GM23338 (cell line): Measurements from ENCODE around the gene IMP3. TPM values are rescaled to one million over a fixed set of nuclear protein-coding genes. Genes with fewer than 3 reads are reported as not detected.

Experiments
- ATAC-seq: fragments of 200-7000 bp; cut with Tn5 transposase; 3 replicates; pipeline ENCODE4 v1.9.1; 2020
- DNase-seq: peaks from one replicate; pipeline ENCODE4 v3.0.0-alpha.2; 2015; ENCODE audit warnings: low spot score
- H2AFZ ChIP-seq: fragments of 200-600 bp; sonication (generic); 2 replicates; pipeline ENCODE4 v1.8.0; 2016; ENCODE audit warnings: antibody characterized with exemption, mild to moderate bottlenecking, moderate library complexity
- H3F3A ChIP-seq: fragments of 200-600 bp; sonication (generic); replicated peaks from 2 replicates; pipeline ENCODE4 v1.8.0; 2017; ENCODE audit warnings: antibody characterized with exemption, mixed run types, low read depth
- H3K27ac ChIP-seq: fragments of 200-600 bp; sonication (generic); 2 replicates; pipeline ENCODE4 v1.6.1; 2016; ENCODE audit warnings: low read depth
- H3K27me3 ChIP-seq: fragments of 200-600 bp; sonication (generic); 2 replicates; pipeline ENCODE4 v1.8.0; 2016; ENCODE audit warnings: mild to moderate bottlenecking, mixed run types, moderate library complexity; ENCODE audit not compliant: insufficient read depth
- H3K36me3 ChIP-seq: fragments of 200-600 bp; sonication (generic); 2 replicates; pipeline ENCODE4 v1.8.0; 2016; ENCODE audit warnings: mild to moderate bottlenecking; ENCODE audit not compliant: insufficient read depth
- H3K4me1 ChIP-seq: fragments of 200-600 bp; sonication (generic); 2 replicates; pipeline ENCODE4 v1.8.0; 2016; ENCODE audit warnings: mild to moderate bottlenecking, moderate library complexity; ENCODE audit not compliant: insufficient read depth
- H3K4me2 ChIP-seq: fragments of 200-600 bp; sonication (generic); 2 replicates; pipeline ENCODE4 v1.7.1; 2017; ENCODE audit warnings: mixed run types
- H3K4me3 ChIP-seq: fragments of 200-600 bp; sonication (generic); 2 replicates; pipeline ENCODE4 v1.6.1; 2016; ENCODE audit warnings: mixed run types
- H3K79me2 ChIP-seq: fragments of 200-600 bp; sonication (generic); replicated peaks from 2 replicates; pipeline ENCODE4 v1.8.0; 2017; ENCODE audit warnings: mild to moderate bottlenecking; ENCODE audit not compliant: insufficient read depth
- H3K9me2 ChIP-seq: fragments of 200-600 bp; sonication (generic); 2 replicates; pipeline ENCODE4 v1.8.0; 2017; ENCODE audit not compliant: insufficient read depth
- H4K20me1 ChIP-seq: fragments of 200-600 bp; sonication (generic); replicated peaks from 2 replicates; pipeline ENCODE4 v1.8.0; 2017; ENCODE audit warnings: mild to moderate bottlenecking; ENCODE audit not compliant: insufficient read depth
- H3K27ac Mint-ChIP-seq: 2 replicates; pipeline ENCODE4 v1.8.0; 2020; ENCODE audit warnings: inconsistent platforms, mild to moderate bottlenecking, moderate library complexity, mixed read lengths
- H3K27me3 Mint-ChIP-seq: 3 replicates; pipeline ENCODE4 v1.8.0; 2022; ENCODE audit warnings: low read depth, mild to moderate bottlenecking, moderate library complexity, mixed read lengths, inconsistent platforms; ENCODE audit not compliant: insufficient read depth, poor library complexity
- H3K36me3 Mint-ChIP-seq: 3 replicates; pipeline ENCODE4 v1.8.0; 2021; ENCODE audit warnings: low read depth, mild to moderate bottlenecking, inconsistent platforms, moderate library complexity, mixed read lengths
- H3K4me1 Mint-ChIP-seq: 3 replicates; pipeline ENCODE4 v1.8.0; 2020; ENCODE audit warnings: mild to moderate bottlenecking, inconsistent platforms, mixed read lengths
- H3K4me3 Mint-ChIP-seq: 3 replicates; pipeline ENCODE4 v1.8.0; 2021; ENCODE audit warnings: moderate library complexity, mild to moderate bottlenecking, inconsistent platforms, mixed read lengths
- H3K9me3 Mint-ChIP-seq: 3 replicates; pipeline ENCODE4 v1.8.0; 2020; ENCODE audit warnings: moderate library complexity, mild to moderate bottlenecking, inconsistent platforms, mixed read lengths
- CREB1 ChIP-seq: fragments of 250-450 bp; sonication (Bioruptor Pico); IDR thresholded peaks from 2 replicates; pipeline ENCODE4 v1.5.0; 2020; ENCODE audit warnings: low read depth, mild to moderate bottlenecking, moderate library complexity
- CTCF ChIP-seq, 2 experiments: fragments of 200-600 bp in 1 of 2; sonication (generic) in 1 of 2; conservative IDR thresholded peaks; 2 replicates each; pipeline versions ENCODE4 v1.5.1 to v1.6.1; 2016 to 2017; ENCODE audit warnings: antibody characterized with exemption in 2 of 2, low read depth in 2 of 2, mild to moderate bottlenecking in 2 of 2, moderate library complexity in 1 of 2
- ETS1 ChIP-seq: IDR thresholded peaks from 2 replicates; pipeline ENCODE4 v1.6.1; 2016; ENCODE audit warnings: antibody characterized with exemption
- EZH2 ChIP-seq: fragments of 200-600 bp; sonication (generic); IDR thresholded peaks from one replicate; pipeline ENCODE4 v1.8.0; 2017; ENCODE audit warnings: antibody characterized with exemption, mild to moderate bottlenecking, low read depth; ENCODE audit not compliant: unreplicated experiment
- EZH2phosphoT487 ChIP-seq: fragments of 200-600 bp; sonication (generic); IDR thresholded peaks from one replicate; pipeline ENCODE4 v1.8.1; 2018; ENCODE audit warnings: antibody characterized with exemption; ENCODE audit not compliant: unreplicated experiment
- JUNB ChIP-seq: IDR thresholded peaks from one replicate; pipeline ENCODE4 v1.6.1; 2016; ENCODE audit warnings: antibody characterized with exemption; ENCODE audit not compliant: unreplicated experiment
- NANOG ChIP-seq: IDR thresholded peaks from 2 replicates; pipeline ENCODE4 v1.6.1; 2016; ENCODE audit warnings: antibody characterized with exemption, borderline replicate concordance
- POLR2AphosphoS5 ChIP-seq: IDR thresholded peaks from 2 replicates; pipeline ENCODE4 v1.6.1; 2016; ENCODE audit warnings: antibody characterized with exemption, low read depth
- REST ChIP-seq: IDR thresholded peaks from one replicate; pipeline ENCODE4 v1.6.1; 2018; ENCODE audit warnings: antibody characterized with exemption; ENCODE audit not compliant: unreplicated experiment
- ZNF114 ChIP-seq: fragments of 250-450 bp; sonication (Bioruptor Pico); IDR thresholded peaks from 2 replicates; pipeline ENCODE4 v1.5.0; 2020; ENCODE audit warnings: mild to moderate bottlenecking, moderate library complexity
- polyA plus RNA-seq: library from polyadenylated mRNA; unstranded; fragments of >200 nt; fragmentation: Nextera tagmentation; extraction: Ambion mirVana; gene quantifications from 2 replicates; pipeline ENCODE4 v1.2.1, GENCODE V29; 2016
- total RNA-seq: library from RNA; depleted of rRNA; stranded (reverse); fragments of >200 nt; shearing (Covaris generic); gene quantifications from 2 replicates; pipeline ENCODE4 v1.2.3, GENCODE V29; 2014

The IMP3 gene
- total and polyA plus RNA-seq, 2 experiments from 2014 or later, result 210 to 319 TPM

GRCh38 chr15:75654201-75654907 is 14.3 kb upstream of the IMP3 start (continued):
- no peak for TF ChIP-seq REST
- no peak for TF ChIP-seq POLR2AphosphoS5
- TF ChIP-seq CTCF (conservative IDR thresholded peaks at IDR 0.05; ENCODE audit: low read depth in 2 of 2), result no peak

DNA sequence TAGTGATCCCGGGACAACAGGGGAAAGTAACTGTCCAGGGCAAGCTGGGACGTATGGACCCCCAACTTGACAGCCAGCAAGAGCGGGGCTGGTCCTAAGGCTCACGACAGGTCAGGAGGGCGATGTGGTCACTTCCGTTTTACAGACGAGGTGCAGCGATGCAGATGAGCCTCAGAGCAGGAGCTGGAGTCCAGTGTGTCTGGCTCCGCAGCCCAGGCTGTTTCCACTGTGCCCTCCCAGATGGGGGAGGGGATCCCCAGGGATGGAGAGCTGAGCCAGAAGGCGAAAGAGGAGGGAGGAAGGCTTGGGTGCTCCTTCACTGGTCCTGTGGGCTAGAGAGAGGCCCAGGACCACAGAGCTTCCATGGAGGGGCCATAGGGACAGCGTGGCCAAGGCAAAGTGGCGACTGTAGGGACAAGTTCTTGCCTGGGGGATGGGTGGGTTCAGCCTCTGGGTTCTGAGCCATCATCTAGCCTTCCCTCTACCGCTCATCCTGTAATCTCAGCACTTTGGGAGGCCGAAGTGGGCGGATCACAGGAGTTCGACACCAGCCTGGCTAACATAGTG is 13.4 kb upstream of the IMP3 start:
- ATAC-seq (no peak), DNase-seq (no peak)
- Histone ChIP-seq H2AFZ (no peak overlapping the region), H3F3A (peaks cover 12% of the 10 kb centered on the region; the same call in 1 of the 2 replicates), H3K4me2 (no peak overlapping the region), H3K4me1 (peaks cover 21% of the 10 kb centered on the region), H3K36me3 (no peaks in the 10 kb centered on the region; the same call in 1 of the 2 replicates), H4K20me1 (peaks cover 13% of the 10 kb centered on the region; the same call in 1 of the 2 replicates), H3K27ac (no peak overlapping the region), H3K4me3 (no peak overlapping the region), H3K79me2 (peaks cover 70% of the 10 kb centered on the region), H3K27me3 (no peaks in the 10 kb centered on the region), H3K9me2 (no peaks in the 10 kb centered on the region)
- Mint-ChIP-seq H3K27me3 (peaks cover 23% of the 10 kb centered on the region), H3K36me3 (peaks cover 36% of the 10 kb centered on the region), H3K4me1 (peaks cover 56% of the 10 kb centered on the region), H3K4me3 (no peak overlapping the region; the same call in 2 of the 3 replicates), H3K9me3 (no peaks in the 10 kb centered on the region), H3K27ac (no peak overlapping the region)
- no peak for TF ChIP-seq REST
- TF ChIP-seq EZH2phosphoT487, result no peak
- TF ChIP-seq EZH2, result no peak
- no peak for TF ChIP-seq CREB1
- TF ChIP-seq NANOG, result no peak
- TF ChIP-seq JUNB, result no peak
- no peak for TF ChIP-seq ZNF114 (CRISPR knock-in tag)
- TF ChIP-seq ETS1, result no peak
